WI38 (cell line): Measurements from ENCODE around the gene IL5RA.

Experiments
- H3K4me3 ChIP-seq: 2 replicates; pipeline ENCODE4 v1.5.1; 2011; ENCODE audit warnings: low read depth, mild to moderate bottlenecking, control low read depth, low read length
- CTCF ChIP-seq: IDR thresholded peaks from 2 replicates; pipeline ENCODE4 v1.5.1; 2012; ENCODE audit warnings: low read depth, mild to moderate bottlenecking, control low read depth, low read length

The IL5RA gene

GRCh38 chr3:3107181-3107580 lies 3.0 kb downstream of the IL5RA start:
- H3K4me3 ChIP-seq, result no peak overlapping the region
- no peak for TF ChIP-seq CTCF

- no peak overlapping the region for H3K4me3 ChIP-seq
- TF ChIP-seq CTCF, result no peak
Observed at GRCh38 chr3:3105815-3106214, 4.4 kb downstream of the IL5RA start.

GRCh38 chr3:3105246-3105645 lies 4.9 kb downstream of the IL5RA start:
- TF ChIP-seq CTCF, result no peak
- H3K4me3 ChIP-seq, result no peak overlapping the region

- no peak overlapping the region for H3K4me3 ChIP-seq
- TF ChIP-seq CTCF, result no peak
Observed at GRCh38 chr3:3102751-3103150, 7.4 kb downstream of the IL5RA start.

GRCh38 chr3:3101660-3102458 lies 8.3 kb downstream of the IL5RA start:
- no peak for TF ChIP-seq CTCF

GRCh38 chr3:3097958-3098357 lies 12.2 kb downstream of the IL5RA start:
- no peak for TF ChIP-seq CTCF
- no peak overlapping the region for H3K4me3 ChIP-seq

More at GRCh38 chr3:3101660-3102458, 8.3 kb downstream of the IL5RA start:
- H3K4me3 ChIP-seq, result no peak overlapping the region

- no peak for TF ChIP-seq CTCF
- H3K4me3 ChIP-seq, result no peak overlapping the region
Observed at GRCh38 chr3:3089017-3089416, 21.2 kb downstream of the IL5RA start.
